ENCODE data around the gene RAP1A. TPM values are rescaled to one million over a fixed set of nuclear protein-coding genes. Genes with fewer than 3 reads are reported as not detected.

Gene RAP1A
- total and polyA plus RNA-seq, 2 donors (not counting 3 experiments of a cell fraction or from before 2014, with no cell fraction given) = 17.8 to 56.4 TPM

- POLR2A ChIA-PET = interaction anchor here (1.0 kb wide), 1 partner anchor 19 kb away, joined by 3 read pairs; no protein-coding TSS in a partner anchor
- Histone ChIP-seq H4K20me1 (replicated peaks; ENCODE audit: control insufficient read depth, extremely low read depth, insufficient read depth, low read length) (no peaks in the 10 kb centered on the region), H3K79me2 (ENCODE audit: control insufficient read depth, insufficient read depth, low read length) (no peaks in the 10 kb centered on the region), H2AFZ (ENCODE audit: low read depth, low read length) (no peak overlapping the region), H3K27me3 (ENCODE audit: control insufficient read depth in 2 of 2, insufficient read depth in 2 of 2, low read length in 2 of 2) (no peaks in the 10 kb centered on the region), H3K9ac (replicated peaks; ENCODE audit: extremely low read depth, insufficient read depth, low read length) (no peak overlapping the region), H3K4me2 (ENCODE audit: insufficient read depth, low read length) (no peak overlapping the region), H3K36me3 (ENCODE audit: control insufficient read depth in 2 of 2, extremely low read depth in 1 of 2, insufficient read depth in 2 of 2, low read length in 2 of 2) (no peaks in the 10 kb centered on the region), H3K9me1 (replicated peaks; ENCODE audit: control insufficient read depth, extremely low read depth, insufficient read depth, low read length) (no peaks in the 10 kb centered on the region), H3K9me3 (replicated peaks; ENCODE audit: control insufficient read depth, insufficient read depth, low read length) (no peaks in the 10 kb centered on the region), H3K4me3 (replicated peaks in 1 of 3; ENCODE audit: insufficient read depth in 1 of 3, low read depth in 1 of 3, low read length in 3 of 3) (no peak overlapping the region), H3K4me1 (ENCODE audit: control insufficient read depth, extremely low read depth, insufficient read depth, low read length) (peaks cover 8% of the 10 kb centered on the region), H3K27ac (ENCODE audit: insufficient read depth, low read depth, low read length) (no peak overlapping the region)
- CTCF ChIA-PET = interaction anchor here (0.9 to 8.8 kb wide), 7 partner anchors 14 to 234 kb away, joined by 3 to 487 read pairs (median 9); partner anchors contain the start of gene INKA2
- TF ChIP-seq FOS (IDR thresholded peaks at IDR 0.05; ENCODE audit: borderline replicate concordance, insufficient read depth, low read length) = no peak
- no peak for TF ChIP-seq MAX (IDR thresholded peaks at IDR 0.05; ENCODE audit: insufficient read depth, insufficient read length)
- no peak for TF ChIP-seq GATA2 (IDR thresholded peaks at IDR 0.05; ENCODE audit: insufficient read depth, insufficient read length, low read depth, low read length)
- TF ChIP-seq CTCF (IDR thresholded peaks at IDR 0.05; ENCODE audit: extremely low read depth in 1 of 2, insufficient read depth in 1 of 2, low read depth in 1 of 2, low read length in 2 of 2) = no peak
- no peak for TF ChIP-seq EZH2 (IDR thresholded peaks at IDR 0.05; ENCODE audit: borderline replicate concordance, low read depth, low read length, severe bottlenecking)
- TF ChIP-seq MYC (IDR thresholded peaks at IDR 0.05; ENCODE audit: low read depth, low read length) = no peak
- TF ChIP-seq POLR2A (IDR thresholded peaks at IDR 0.05; ENCODE audit: low read depth, low read length) = no peak
- TF ChIP-seq POLR2AphosphoS5 (IDR thresholded peaks at IDR 0.05; ENCODE audit: insufficient read depth, low read depth, low read length) = no peak
- no peak for TF ChIP-seq JUN (IDR thresholded peaks at IDR 0.05; ENCODE audit: borderline replicate concordance, insufficient read depth, insufficient read length, low read depth)
- intact Hi-C loops (cut with micrococcal nuclease) = no loop called here
- FAIRE-seq (no peak), DNase-seq (ENCODE audit: low read depth, low spot score) (no peak)
- no TSS peak for BruUV-seq (replicated peaks)
- dilution Hi-C loops (cut with MboI; ENCODE audit: extremely low pct_ligation_motif_present, low sequenced_read_pairs) = no loop called here
Measured at GRCh38 chr1:111716333-111716732, 96.7 kb downstream of the RAP1A start.
